ENCODE measurements around the gene TSPEAR. TPM values are rescaled to one million over a fixed set of nuclear protein-coding genes. Genes with fewer than 3 reads are reported as not detected.

Gene TSPEAR
- total and polyA plus RNA-seq, 2 donors (not counting 1 experiment from before 2014, with no cell fraction given), result not detected

- H3K9ac ChIP-seq (ENCODE audit: low read length), result no peak overlapping the region
- ChIA-PET CTCF (no interaction called here), POLR2A (no interaction called here)
- H3K27ac Mint-ChIP-seq, result no peak overlapping the region
- H3K27me3 Mint-ChIP-seq, result peaks cover 8% of the 10 kb centered on the region
- H2AFZ ChIP-seq (ENCODE audit: insufficient read depth, low read depth, low read length, poor library complexity, severe bottlenecking), result no peak overlapping the region
- intact Hi-C loops (cut with micrococcal nuclease), result no loop called here
- no peaks in the 10 kb centered on the region for H3K9me3 ChIP-seq (ENCODE audit: control extremely low read depth in 1 of 3, control insufficient read depth in 2 of 3, insufficient read depth in 1 of 3, low read length in 2 of 3)
- no peaks in the 10 kb centered on the region for H3K27me3 ChIP-seq (replicated peaks in 1 of 4; ENCODE audit: control extremely low read depth in 1 of 4, control insufficient read depth in 3 of 4, insufficient read depth in 4 of 4, low read length in 3 of 4)
- no peak overlapping the region for H3K27ac ChIP-seq (ENCODE audit: low read length in 2 of 2)
- DNase-seq (no peak), ATAC-seq (ENCODE audit: low read depth) (no peak)
- H3K79me2 ChIP-seq (ENCODE audit: control insufficient read depth, insufficient read depth, low read length), result no peaks in the 10 kb centered on the region
- no peaks in the 10 kb centered on the region for H3K4me1 ChIP-seq (ENCODE audit: control insufficient read depth in 2 of 2, insufficient read depth in 2 of 2, low read length in 2 of 2)
- H3K4me3 ChIP-seq (ENCODE audit: control extremely low read depth in 1 of 5, extremely low read depth in 1 of 5, insufficient read depth in 1 of 5, low read depth in 2 of 5, low read length in 4 of 5), result no peak overlapping the region
- TF ChIP-seq CTCF (IDR thresholded peaks at IDR 0.05) (no peak), EZH2 (IDR thresholded peaks at IDR 0.05; ENCODE audit: borderline replicate concordance, insufficient read depth, low read depth, low read length, poor library complexity, severe bottlenecking) (no peak)
- no peak overlapping the region for H3K4me3 Mint-ChIP-seq
- H4K20me1 ChIP-seq (ENCODE audit: control insufficient read depth, insufficient read depth, low read length, poor library complexity, severe bottlenecking), result no peaks in the 10 kb centered on the region
- H3K9me3 Mint-ChIP-seq (ENCODE audit: insufficient read depth), result no peaks in the 10 kb centered on the region
- no peak overlapping the region for H3K4me2 ChIP-seq (replicated peaks; ENCODE audit: low read depth, low read length, poor library complexity, severe bottlenecking)
- H3K4me1 Mint-ChIP-seq, result no peaks in the 10 kb centered on the region
- no peaks in the 10 kb centered on the region for H3K36me3 ChIP-seq (replicated peaks in 1 of 2; ENCODE audit: control extremely low read depth in 1 of 2, control insufficient read depth in 1 of 2, extremely low read depth in 1 of 2, insufficient read depth in 2 of 2, low read length in 1 of 2)
- WGBS (ENCODE audit: insufficient coverage), result 88% methylated on average over 32 of the region's 37 CpGs
Observed at GRCh38 chr21:44527156-44527982, 184.0 kb downstream of the TSPEAR start.

Data from B cell (primary cell).